Panc1 (cell line): ENCODE results near the gene OR13F1.

Experiments used
- POLR2AphosphoS5 ChIP-seq: IDR thresholded peaks from 2 replicates; pipeline ENCODE4 v1.6.1; 2012; ENCODE audit warnings: mild to moderate bottlenecking, low read depth, low read length, moderate library complexity
- SIN3A ChIP-seq: IDR thresholded peaks from 2 replicates; pipeline ENCODE4 v1.6.1; 2012; ENCODE audit warnings: low read depth, mild to moderate bottlenecking, low read length, moderate library complexity, borderline replicate concordance; ENCODE audit not compliant: insufficient read depth
- TCF7L2 ChIP-seq: IDR thresholded peaks from 2 replicates; pipeline ENCODE4 v1.6.1; 2011; ENCODE audit warnings: mild to moderate bottlenecking, low read depth, low read length, inconsistent platforms
- TF ChIP-seq, protein P1 (sequence below): fragments of 450-650 bp; IDR thresholded peaks from 2 replicates; pipeline ENCODE4 v1.5.1; 2017; ENCODE audit warnings: mild to moderate bottlenecking
- TF ChIP-seq, protein P2 (sequence below), 2 experiments: IDR thresholded peaks; 2 replicates each; pipeline ENCODE4 v1.6.1; 2011 to 2012; ENCODE audit warnings: low read depth in 2 of 2, control low read depth in 1 of 2, low read length in 1 of 2, mild to moderate bottlenecking in 1 of 2, moderate library complexity in 1 of 2; ENCODE audit not compliant: insufficient read depth in 1 of 2

DNA sequence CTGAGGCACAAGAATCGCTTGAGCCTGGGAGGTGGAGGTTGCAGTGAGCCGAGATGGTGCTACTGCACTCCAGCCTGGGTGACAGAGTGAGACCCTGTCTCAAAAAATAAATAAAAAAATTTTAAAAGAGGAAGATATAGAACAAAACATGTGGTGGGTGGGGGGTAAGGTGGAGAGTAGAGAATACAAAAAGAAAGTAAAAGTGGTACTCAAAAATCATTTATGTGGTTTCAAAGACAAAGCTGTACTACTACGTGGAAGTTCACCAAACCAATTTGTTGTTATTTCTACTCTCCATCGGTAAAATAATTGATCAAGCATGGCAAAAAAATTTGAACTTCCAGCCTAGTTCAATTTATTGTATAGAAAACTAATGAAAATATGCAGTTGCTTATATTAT lies 40.6 kb downstream of the OR13F1 start:
- TF ChIP-seq, protein P1, sequence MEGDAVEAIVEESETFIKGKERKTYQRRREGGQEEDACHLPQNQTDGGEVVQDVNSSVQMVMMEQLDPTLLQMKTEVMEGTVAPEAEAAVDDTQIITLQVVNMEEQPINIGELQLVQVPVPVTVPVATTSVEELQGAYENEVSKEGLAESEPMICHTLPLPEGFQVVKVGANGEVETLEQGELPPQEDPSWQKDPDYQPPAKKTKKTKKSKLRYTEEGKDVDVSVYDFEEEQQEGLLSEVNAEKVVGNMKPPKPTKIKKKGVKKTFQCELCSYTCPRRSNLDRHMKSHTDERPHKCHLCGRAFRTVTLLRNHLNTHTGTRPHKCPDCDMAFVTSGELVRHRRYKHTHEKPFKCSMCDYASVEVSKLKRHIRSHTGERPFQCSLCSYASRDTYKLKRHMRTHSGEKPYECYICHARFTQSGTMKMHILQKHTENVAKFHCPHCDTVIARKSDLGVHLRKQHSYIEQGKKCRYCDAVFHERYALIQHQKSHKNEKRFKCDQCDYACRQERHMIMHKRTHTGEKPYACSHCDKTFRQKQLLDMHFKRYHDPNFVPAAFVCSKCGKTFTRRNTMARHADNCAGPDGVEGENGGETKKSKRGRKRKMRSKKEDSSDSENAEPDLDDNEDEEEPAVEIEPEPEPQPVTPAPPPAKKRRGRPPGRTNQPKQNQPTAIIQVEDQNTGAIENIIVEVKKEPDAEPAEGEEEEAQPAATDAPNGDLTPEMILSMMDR, result no peak
- TF ChIP-seq SIN3A (no peak), POLR2AphosphoS5 (no peak), TCF7L2 (no peak)
- TF ChIP-seq, protein P2, sequence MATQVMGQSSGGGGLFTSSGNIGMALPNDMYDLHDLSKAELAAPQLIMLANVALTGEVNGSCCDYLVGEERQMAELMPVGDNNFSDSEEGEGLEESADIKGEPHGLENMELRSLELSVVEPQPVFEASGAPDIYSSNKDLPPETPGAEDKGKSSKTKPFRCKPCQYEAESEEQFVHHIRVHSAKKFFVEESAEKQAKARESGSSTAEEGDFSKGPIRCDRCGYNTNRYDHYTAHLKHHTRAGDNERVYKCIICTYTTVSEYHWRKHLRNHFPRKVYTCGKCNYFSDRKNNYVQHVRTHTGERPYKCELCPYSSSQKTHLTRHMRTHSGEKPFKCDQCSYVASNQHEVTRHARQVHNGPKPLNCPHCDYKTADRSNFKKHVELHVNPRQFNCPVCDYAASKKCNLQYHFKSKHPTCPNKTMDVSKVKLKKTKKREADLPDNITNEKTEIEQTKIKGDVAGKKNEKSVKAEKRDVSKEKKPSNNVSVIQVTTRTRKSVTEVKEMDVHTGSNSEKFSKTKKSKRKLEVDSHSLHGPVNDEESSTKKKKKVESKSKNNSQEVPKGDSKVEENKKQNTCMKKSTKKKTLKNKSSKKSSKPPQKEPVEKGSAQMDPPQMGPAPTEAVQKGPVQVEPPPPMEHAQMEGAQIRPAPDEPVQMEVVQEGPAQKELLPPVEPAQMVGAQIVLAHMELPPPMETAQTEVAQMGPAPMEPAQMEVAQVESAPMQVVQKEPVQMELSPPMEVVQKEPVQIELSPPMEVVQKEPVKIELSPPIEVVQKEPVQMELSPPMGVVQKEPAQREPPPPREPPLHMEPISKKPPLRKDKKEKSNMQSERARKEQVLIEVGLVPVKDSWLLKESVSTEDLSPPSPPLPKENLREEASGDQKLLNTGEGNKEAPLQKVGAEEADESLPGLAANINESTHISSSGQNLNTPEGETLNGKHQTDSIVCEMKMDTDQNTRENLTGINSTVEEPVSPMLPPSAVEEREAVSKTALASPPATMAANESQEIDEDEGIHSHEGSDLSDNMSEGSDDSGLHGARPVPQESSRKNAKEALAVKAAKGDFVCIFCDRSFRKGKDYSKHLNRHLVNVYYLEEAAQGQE (IDR thresholded peaks at IDR 0.05; ENCODE audit: insufficient read depth in 1 of 2, low read depth in 2 of 2, low read length in 1 of 2), result no peak
